ENCODE measurements around the gene PACS2.
"Not testable (repeated sequence)": the region's sequence is repeated elsewhere in the genome, so short reads cannot be mapped to it uniquely, and the experiment has no call there.

Gene PACS2

DNA sequence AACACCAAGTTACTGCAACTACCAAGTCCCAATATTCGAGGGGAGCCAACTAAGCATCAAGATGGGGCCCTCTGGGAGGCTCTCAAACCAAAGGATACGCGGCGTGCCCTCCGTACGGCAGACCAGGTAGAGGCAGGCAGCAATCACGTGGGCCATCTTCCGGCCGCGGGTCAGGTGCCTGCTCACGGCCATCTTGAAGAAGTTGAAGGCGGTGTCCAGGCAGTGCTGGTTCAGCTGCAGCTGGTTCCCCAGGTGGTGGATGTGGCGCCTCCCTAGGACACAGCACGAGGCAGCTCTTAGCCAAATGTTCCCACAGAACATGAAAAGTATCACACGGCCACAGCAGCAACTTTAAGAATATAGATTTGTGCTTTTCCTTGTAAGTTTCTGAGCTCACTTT lies 41.9 kb upstream of the PACS2 start:
- no peak overlapping the region for H3K4me3 ChIP-seq (replicated peaks; ENCODE audit: low read depth, low read length)
- TF ChIP-seq, protein P1, sequence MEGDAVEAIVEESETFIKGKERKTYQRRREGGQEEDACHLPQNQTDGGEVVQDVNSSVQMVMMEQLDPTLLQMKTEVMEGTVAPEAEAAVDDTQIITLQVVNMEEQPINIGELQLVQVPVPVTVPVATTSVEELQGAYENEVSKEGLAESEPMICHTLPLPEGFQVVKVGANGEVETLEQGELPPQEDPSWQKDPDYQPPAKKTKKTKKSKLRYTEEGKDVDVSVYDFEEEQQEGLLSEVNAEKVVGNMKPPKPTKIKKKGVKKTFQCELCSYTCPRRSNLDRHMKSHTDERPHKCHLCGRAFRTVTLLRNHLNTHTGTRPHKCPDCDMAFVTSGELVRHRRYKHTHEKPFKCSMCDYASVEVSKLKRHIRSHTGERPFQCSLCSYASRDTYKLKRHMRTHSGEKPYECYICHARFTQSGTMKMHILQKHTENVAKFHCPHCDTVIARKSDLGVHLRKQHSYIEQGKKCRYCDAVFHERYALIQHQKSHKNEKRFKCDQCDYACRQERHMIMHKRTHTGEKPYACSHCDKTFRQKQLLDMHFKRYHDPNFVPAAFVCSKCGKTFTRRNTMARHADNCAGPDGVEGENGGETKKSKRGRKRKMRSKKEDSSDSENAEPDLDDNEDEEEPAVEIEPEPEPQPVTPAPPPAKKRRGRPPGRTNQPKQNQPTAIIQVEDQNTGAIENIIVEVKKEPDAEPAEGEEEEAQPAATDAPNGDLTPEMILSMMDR (IDR thresholded peaks at IDR 0.05; ENCODE audit: insufficient read depth, low read length, poor library complexity, severe bottlenecking) = no peak
- H3K27me3 ChIP-seq (replicated peaks; ENCODE audit: control insufficient read depth, insufficient read depth, low read length) = no peaks in the 10 kb centered on the region
- peaks cover 5% of the 10 kb centered on the region for H3K36me3 ChIP-seq (ENCODE audit: control insufficient read depth, insufficient read depth, low read length)
- DNase-seq (ENCODE audit: extremely low read depth, insufficient read length) = no peak

DNA sequence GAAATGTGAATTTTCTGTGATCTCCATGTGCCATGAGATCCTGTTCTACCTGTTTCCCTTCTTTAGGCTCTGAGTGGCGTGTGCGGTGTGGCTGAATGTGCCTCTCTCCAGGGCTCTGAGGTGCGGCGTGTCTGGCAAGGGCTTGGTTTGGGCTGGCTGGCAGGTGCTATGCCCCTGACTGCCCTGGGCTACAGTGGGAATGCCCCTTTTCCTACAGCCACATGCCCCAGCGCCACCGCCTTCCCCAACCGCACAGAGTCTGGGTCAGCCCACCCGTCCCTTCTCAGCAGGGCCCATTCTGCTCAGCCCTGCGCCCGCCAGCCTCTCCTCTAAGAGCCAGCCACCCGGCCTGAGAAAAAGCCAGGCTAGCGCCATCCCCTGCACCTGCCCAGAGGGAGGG lies 41.5 kb upstream of the PACS2 start:
- H3K4me3 ChIP-seq (replicated peaks; ENCODE audit: low read depth, low read length) = no peak overlapping the region
- TF ChIP-seq, protein P1 (IDR thresholded peaks at IDR 0.05; ENCODE audit: insufficient read depth, low read length, poor library complexity, severe bottlenecking) = no peak
- H3K27me3 ChIP-seq (replicated peaks; ENCODE audit: control insufficient read depth, insufficient read depth, low read length) = no peaks in the 10 kb centered on the region
- H3K36me3 ChIP-seq (ENCODE audit: control insufficient read depth, insufficient read depth, low read length) = peaks cover 2% of the 10 kb centered on the region
- DNase-seq (ENCODE audit: extremely low read depth, insufficient read length) = no peak

DNA sequence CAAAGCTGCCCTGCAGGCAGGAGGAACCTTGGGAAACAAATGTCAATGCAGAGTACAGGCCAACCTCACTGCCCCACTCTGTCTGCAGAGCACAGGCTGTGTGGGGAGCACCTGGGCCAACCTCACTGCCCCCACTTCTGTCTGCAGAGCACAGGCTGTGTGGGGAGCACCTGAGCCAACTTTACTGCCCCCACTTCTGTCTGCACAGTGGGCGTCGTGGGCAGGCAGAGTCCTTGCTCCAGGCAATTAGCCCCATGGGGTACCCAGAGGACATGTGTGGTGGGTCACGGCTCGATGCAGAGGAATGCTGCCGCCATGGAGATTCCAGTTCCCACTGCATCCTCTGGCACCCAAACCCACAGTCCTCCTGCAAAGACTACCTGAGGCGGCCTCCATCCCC lies 39.9 kb upstream of the PACS2 start:
- TF ChIP-seq, protein P1 (IDR thresholded peaks at IDR 0.05; ENCODE audit: insufficient read depth, low read length, poor library complexity, severe bottlenecking) = no peak
- no peak overlapping the region for H3K4me3 ChIP-seq (replicated peaks; ENCODE audit: low read depth, low read length)
- no peak for DNase-seq (ENCODE audit: extremely low read depth, insufficient read length)
- no peaks in the 10 kb centered on the region for H3K27me3 ChIP-seq (replicated peaks; ENCODE audit: control insufficient read depth, insufficient read depth, low read length)
- H3K36me3 ChIP-seq (ENCODE audit: control insufficient read depth, insufficient read depth, low read length) = peaks cover 1% of the 10 kb centered on the region; the same call in 1 of the 2 replicates

DNA sequence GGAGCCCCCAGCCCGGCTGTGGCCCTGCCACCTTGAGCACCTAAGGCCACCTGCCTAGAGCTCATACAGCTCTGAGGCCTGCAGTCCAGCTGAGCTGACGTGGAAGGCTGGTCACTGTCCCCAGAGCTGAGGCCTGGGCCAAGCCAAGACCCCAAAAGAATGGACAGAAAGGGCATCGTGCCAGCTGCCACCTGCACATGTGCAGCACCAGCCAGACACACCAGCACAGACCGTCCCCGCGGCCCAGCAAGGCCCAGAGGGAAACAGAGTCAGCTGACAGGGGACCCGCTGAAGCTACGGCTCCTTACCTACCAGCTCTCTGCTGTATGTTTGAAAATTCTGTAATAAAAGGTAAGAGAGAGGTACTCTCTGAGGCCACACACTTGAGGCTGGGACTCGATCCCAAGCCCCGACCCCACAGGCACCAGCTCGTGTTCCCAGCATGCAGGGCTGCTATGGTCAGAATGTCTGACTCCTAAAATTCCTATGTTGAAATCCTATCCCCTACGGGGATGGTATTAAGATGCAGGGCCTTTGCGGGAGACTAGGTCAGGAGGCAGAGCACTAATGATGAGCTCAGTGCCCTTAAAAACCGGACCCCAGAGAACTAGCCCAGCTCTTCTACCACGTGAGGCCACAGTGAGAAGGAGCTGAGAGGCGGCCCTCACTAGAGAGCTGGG lies 39.1 kb upstream of the PACS2 start:
- no peak for DNase-seq (ENCODE audit: extremely low read depth, insufficient read length)
- H3K36me3 ChIP-seq (ENCODE audit: control insufficient read depth, insufficient read depth, low read length) = peaks cover 1% of the 10 kb centered on the region
- H3K27me3 ChIP-seq (replicated peaks; ENCODE audit: control insufficient read depth, insufficient read depth, low read length) = no peaks in the 10 kb centered on the region
- H3K4me3 ChIP-seq (replicated peaks; ENCODE audit: low read depth, low read length) = no peak overlapping the region
- TF ChIP-seq, protein P1 (IDR thresholded peaks at IDR 0.05; ENCODE audit: insufficient read depth, low read length, poor library complexity, severe bottlenecking) = no peak

DNA sequence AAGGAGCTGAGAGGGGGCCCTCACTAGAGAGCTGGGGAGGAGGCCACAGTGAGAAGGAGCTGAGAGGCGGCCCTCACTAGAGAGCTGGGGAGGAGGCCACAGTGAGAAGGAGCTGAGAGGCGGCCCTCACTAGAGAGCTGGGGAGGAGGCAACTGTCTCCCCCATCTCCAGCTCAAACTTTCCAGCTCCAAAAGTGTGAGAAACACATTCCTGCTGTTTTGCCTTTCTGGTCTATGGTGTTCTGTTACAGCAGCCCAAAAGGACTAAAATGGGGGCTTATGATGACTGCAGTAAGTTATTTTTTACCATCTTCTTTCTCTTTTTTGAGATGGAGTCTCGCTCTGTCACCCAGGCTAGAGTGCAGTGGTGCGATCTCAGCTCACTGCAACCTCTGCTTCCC lies 37.1 kb upstream of the PACS2 start:
- H3K27me3 ChIP-seq (replicated peaks; ENCODE audit: control insufficient read depth, insufficient read depth, low read length); H3K4me3 ChIP-seq (replicated peaks; ENCODE audit: low read depth, low read length); H3K36me3 ChIP-seq (ENCODE audit: control insufficient read depth, insufficient read depth, low read length); DNase-seq (ENCODE audit: extremely low read depth, insufficient read length): not testable (repeated sequence)

DNA sequence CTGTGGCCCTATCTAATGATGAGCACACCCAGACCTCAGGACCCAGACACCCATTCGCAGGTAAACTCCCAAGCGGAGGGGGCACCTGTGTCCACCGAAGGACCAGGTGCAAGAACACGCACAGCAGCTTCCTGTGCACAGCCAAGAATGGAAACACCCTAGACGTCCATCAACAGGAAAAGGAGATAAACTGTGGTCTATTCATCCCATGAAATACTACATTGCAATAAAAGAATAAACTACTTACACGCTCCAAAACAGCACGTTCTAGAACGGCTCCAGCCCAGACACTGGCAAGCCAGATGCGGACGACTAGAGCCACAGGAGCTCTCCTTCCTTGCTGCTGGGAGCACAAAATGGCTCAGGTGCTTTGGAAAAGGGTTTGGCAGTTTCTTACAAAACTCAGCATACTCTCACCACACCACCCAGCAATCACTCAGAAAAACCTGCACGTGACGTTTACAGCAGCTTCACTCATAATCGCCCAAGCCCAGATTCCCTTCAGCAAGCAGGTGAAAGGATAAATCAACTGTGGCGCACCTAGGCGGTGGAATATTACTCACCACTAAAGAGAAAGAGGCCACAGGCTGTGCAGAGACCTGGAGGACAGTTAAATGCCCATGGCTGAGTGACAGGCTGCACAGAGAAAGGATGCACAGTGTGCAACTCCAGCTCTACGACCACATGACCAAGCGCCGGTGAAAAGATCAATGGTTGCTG lies 34.7 kb upstream of the PACS2 start:
- TF ChIP-seq, protein P1 (IDR thresholded peaks at IDR 0.05; ENCODE audit: insufficient read depth, low read length, poor library complexity, severe bottlenecking) = no peak
- Histone ChIP-seq H3K36me3 (ENCODE audit: control insufficient read depth, insufficient read depth, low read length) (peaks cover 1% of the 10 kb centered on the region), H3K4me3 (replicated peaks; ENCODE audit: low read depth, low read length) (no peak overlapping the region), H3K27me3 (replicated peaks; ENCODE audit: control insufficient read depth, insufficient read depth, low read length) (no peaks in the 10 kb centered on the region)
- DNase-seq (ENCODE audit: extremely low read depth, insufficient read length) = no peak
